Astrocyte (in vitro differentiated cells and primary cell): ENCODE results near the gene JAKMIP3. TPM values are rescaled to one million over a fixed set of nuclear protein-coding genes. Genes with fewer than 3 reads are reported as not detected.

Experiments used
- DNase-seq: peaks from one replicate; pipeline ENCODE4 v3.0.0-alpha.2; 2010; ENCODE audit warnings: low read depth
- FAIRE-seq: peaks from 2 replicates; lab custom pipeline; 2011; peaks lifted over from hg19 to GRCh38; lab: Jason Lieb, UNC
- H2AFZ ChIP-seq: 2 replicates; pipeline ENCODE4 v1.6.0; 2012; ENCODE audit warnings: low read depth, low read length, inconsistent platforms
- H3K27ac ChIP-seq: 2 replicates; pipeline ENCODE4 v1.5.1; 2011; ENCODE audit warnings: low read depth, low read length, inconsistent platforms
- H3K27me3 ChIP-seq: 2 replicates; pipeline ENCODE4 v1.6.0; 2011; ENCODE audit warnings: low read length, inconsistent platforms; ENCODE audit not compliant: insufficient read depth
- H3K36me3 ChIP-seq: 2 replicates; pipeline ENCODE4 v1.5.1; 2011; ENCODE audit warnings: low read length, inconsistent platforms; ENCODE audit not compliant: insufficient read depth
- H3K4me1 ChIP-seq: 2 replicates; pipeline ENCODE4 v1.5.1; 2011; ENCODE audit warnings: low read length, inconsistent platforms; ENCODE audit not compliant: insufficient read depth
- H3K4me2 ChIP-seq: 2 replicates; pipeline ENCODE4 v1.6.0; 2012; ENCODE audit warnings: low read length, inconsistent platforms
- H3K4me3 ChIP-seq: 2 replicates; pipeline ENCODE4 v1.5.1; 2011; ENCODE audit warnings: low read depth, mild to moderate bottlenecking, low read length, inconsistent platforms; ENCODE audit not compliant: insufficient read depth
- H3K79me2 ChIP-seq: 2 replicates; pipeline ENCODE4 v1.6.0; 2012; ENCODE audit warnings: mild to moderate bottlenecking, low read length, inconsistent platforms; ENCODE audit not compliant: insufficient read depth
- H3K9ac ChIP-seq: 2 replicates; pipeline ENCODE4 v1.6.0; 2012; ENCODE audit warnings: mild to moderate bottlenecking, low read length, inconsistent platforms
- H3K9me3 ChIP-seq: 2 replicates; pipeline ENCODE4 v1.5.1; 2012; ENCODE audit warnings: low read depth, mild to moderate bottlenecking, low read length, inconsistent platforms; ENCODE audit not compliant: insufficient read depth
- H4K20me1 ChIP-seq: 2 replicates; pipeline ENCODE4 v1.6.0; 2012; ENCODE audit warnings: low read length, inconsistent platforms; ENCODE audit not compliant: insufficient read depth
- H3K27ac Mint-ChIP-seq: one replicate; pipeline ENCODE4 v1.8.0; 2021; ENCODE audit warnings: mild to moderate bottlenecking, mixed read lengths; ENCODE audit not compliant: unreplicated experiment
- H3K27me3 Mint-ChIP-seq: one replicate; pipeline ENCODE4 v1.8.0; 2021; ENCODE audit warnings: low read depth, mixed read lengths; ENCODE audit not compliant: unreplicated experiment
- H3K36me3 Mint-ChIP-seq: one replicate; pipeline ENCODE4 v1.8.0; 2021; ENCODE audit warnings: low read depth, mixed read lengths; ENCODE audit not compliant: unreplicated experiment
- H3K4me1 Mint-ChIP-seq: one replicate; pipeline ENCODE4 v1.8.0; 2021; ENCODE audit warnings: low read depth, mixed read lengths; ENCODE audit not compliant: unreplicated experiment
- H3K4me3 Mint-ChIP-seq: one replicate; pipeline ENCODE4 v1.8.0; 2021; ENCODE audit warnings: mild to moderate bottlenecking, moderate library complexity, mixed read lengths; ENCODE audit not compliant: unreplicated experiment
- H3K9me3 Mint-ChIP-seq: one replicate; pipeline ENCODE4 v1.8.0; 2021; ENCODE audit warnings: mild to moderate bottlenecking, mixed read lengths; ENCODE audit not compliant: unreplicated experiment
- EZH2 ChIP-seq: IDR thresholded peaks from 2 replicates; pipeline ENCODE4 v1.6.1; 2012; ENCODE audit warnings: mild to moderate bottlenecking, low read length, inconsistent platforms; ENCODE audit not compliant: insufficient read depth
- total RNA-seq: library from RNA; stranded (reverse); gene quantifications from 2 replicates; pipeline ENCODE4 v1.2.1, GENCODE V29; 2021
- TF ChIP-seq, protein P1 (sequence below): IDR thresholded peaks from 2 replicates; pipeline ENCODE4 v1.5.1; 2011; ENCODE audit warnings: low read depth, mild to moderate bottlenecking, inconsistent platforms, low read length, moderate library complexity; ENCODE audit not compliant: insufficient read depth

Gene JAKMIP3
- total RNA-seq, 1 donor from 2014 or later: 0.54 TPM

DNA sequence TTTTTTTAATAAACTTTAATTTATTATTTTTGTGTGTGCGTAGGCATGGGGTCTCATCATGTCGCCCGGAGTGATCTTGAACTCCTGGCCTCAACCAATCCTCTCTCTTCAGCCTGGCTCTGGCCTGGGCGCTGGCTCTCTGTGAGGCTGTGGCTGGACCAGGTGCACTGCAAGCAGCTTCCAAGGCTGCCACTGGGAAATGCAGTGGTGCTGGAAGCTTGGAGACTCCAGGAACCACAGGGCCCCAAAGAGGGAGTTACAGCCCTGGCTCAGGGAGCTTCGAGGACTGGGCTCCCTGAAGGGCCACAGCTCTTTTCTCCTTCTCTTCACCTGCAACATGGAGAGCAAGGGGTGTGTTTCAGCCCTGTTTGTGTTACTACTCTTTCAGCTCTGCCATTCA lies 47.3 kb upstream of the JAKMIP3 start:
- Histone ChIP-seq H3K4me2 (no peak overlapping the region), H3K79me2 (no peaks in the 10 kb centered on the region), H3K27ac (no peak overlapping the region), H2AFZ (no peak overlapping the region), H4K20me1 (no peaks in the 10 kb centered on the region), H3K9ac (no peak overlapping the region), H3K4me3 (no peak overlapping the region), H3K9me3 (no peaks in the 10 kb centered on the region), H3K27me3 (peaks cover 6% of the 10 kb centered on the region), H3K36me3 (no peaks in the 10 kb centered on the region), H3K4me1 (no peaks in the 10 kb centered on the region)
- Mint-ChIP-seq H3K4me3 (no peak overlapping the region), H3K27ac (no peak overlapping the region), H3K36me3 (no peaks in the 10 kb centered on the region), H3K4me1 (no peaks in the 10 kb centered on the region), H3K9me3 (peaks cover 1% of the 10 kb centered on the region), H3K27me3 (peaks cover 27% of the 10 kb centered on the region)
- TF ChIP-seq, protein P1, sequence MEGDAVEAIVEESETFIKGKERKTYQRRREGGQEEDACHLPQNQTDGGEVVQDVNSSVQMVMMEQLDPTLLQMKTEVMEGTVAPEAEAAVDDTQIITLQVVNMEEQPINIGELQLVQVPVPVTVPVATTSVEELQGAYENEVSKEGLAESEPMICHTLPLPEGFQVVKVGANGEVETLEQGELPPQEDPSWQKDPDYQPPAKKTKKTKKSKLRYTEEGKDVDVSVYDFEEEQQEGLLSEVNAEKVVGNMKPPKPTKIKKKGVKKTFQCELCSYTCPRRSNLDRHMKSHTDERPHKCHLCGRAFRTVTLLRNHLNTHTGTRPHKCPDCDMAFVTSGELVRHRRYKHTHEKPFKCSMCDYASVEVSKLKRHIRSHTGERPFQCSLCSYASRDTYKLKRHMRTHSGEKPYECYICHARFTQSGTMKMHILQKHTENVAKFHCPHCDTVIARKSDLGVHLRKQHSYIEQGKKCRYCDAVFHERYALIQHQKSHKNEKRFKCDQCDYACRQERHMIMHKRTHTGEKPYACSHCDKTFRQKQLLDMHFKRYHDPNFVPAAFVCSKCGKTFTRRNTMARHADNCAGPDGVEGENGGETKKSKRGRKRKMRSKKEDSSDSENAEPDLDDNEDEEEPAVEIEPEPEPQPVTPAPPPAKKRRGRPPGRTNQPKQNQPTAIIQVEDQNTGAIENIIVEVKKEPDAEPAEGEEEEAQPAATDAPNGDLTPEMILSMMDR: no peak
- TF ChIP-seq EZH2: no peak
- DNase-seq (no peak), FAIRE-seq (no peak)

DNA sequence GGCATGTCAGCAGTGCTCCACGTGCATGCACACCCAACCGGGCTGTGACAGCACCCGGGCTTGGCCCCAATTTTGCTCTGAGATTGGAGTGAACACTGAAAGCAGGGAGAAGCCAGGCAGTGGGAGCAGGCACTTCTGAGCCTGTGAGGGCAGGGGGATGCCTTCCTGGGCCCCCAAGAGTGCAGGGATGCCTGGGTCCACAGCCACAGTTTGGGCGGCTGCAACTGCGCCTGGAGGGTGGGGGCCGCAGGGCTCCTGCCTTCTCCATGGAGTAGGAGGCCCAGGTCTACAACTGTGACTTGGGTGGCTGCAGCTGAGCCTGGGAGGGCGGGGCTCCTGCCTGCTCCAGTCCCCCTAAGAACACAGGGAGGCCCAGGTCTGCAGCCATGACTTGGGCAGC lies 46.4 kb upstream of the JAKMIP3 start:
- Mint-ChIP-seq H3K4me1 (no peaks in the 10 kb centered on the region), H3K27me3 (peaks cover 33% of the 10 kb centered on the region), H3K4me3 (no peak overlapping the region), H3K27ac (no peak overlapping the region), H3K9me3 (peaks cover 1% of the 10 kb centered on the region), H3K36me3 (no peaks in the 10 kb centered on the region)
- H3K4me2 ChIP-seq: no peak overlapping the region
- no peaks in the 10 kb centered on the region for H3K9me3 ChIP-seq
- H3K27me3 ChIP-seq: peaks cover 9% of the 10 kb centered on the region
- DNase-seq: no peak
- H3K9ac ChIP-seq: no peak overlapping the region
- H3K4me3 ChIP-seq: no peak overlapping the region
- H2AFZ ChIP-seq: no peak overlapping the region
- H3K27ac ChIP-seq: no peak overlapping the region
- FAIRE-seq: no peak
- no peaks in the 10 kb centered on the region for H3K79me2 ChIP-seq
- H3K4me1 ChIP-seq: no peaks in the 10 kb centered on the region
- no peaks in the 10 kb centered on the region for H4K20me1 ChIP-seq
- TF ChIP-seq, protein P1: no peak
- TF ChIP-seq EZH2: no peak
- no peaks in the 10 kb centered on the region for H3K36me3 ChIP-seq

DNA sequence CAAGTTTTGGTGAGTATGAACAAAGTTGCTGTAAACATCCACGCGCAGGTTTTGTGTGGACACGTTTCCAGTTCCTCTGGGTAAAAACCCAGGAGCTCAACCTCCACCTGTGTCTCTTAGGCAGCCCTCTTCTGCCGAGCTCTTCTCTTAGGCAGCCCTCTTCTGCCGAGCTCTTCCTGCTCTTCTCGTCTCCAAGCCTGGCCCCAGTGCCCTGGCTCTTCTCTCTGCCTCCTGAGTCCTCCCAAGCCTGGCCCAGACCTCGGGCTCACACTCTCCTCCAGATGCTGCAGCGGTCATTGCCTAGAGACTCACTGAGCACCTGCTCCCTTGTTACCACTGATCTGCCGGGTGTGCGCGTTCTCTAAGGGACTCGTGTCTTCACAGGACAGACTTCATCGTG lies 45.3 kb upstream of the JAKMIP3 start:
- Mint-ChIP-seq H3K4me1 (no peaks in the 10 kb centered on the region), H3K36me3 (no peaks in the 10 kb centered on the region), H3K27me3 (peaks cover 40% of the 10 kb centered on the region), H3K27ac (no peak overlapping the region), H3K4me3 (no peak overlapping the region), H3K9me3 (peaks cover 1% of the 10 kb centered on the region)
- no peaks in the 10 kb centered on the region for H3K79me2 ChIP-seq
- no peak overlapping the region for H3K9ac ChIP-seq
- no peaks in the 10 kb centered on the region for H3K36me3 ChIP-seq
- H3K4me2 ChIP-seq: no peak overlapping the region
- peaks cover 9% of the 10 kb centered on the region for H3K27me3 ChIP-seq
- H3K4me3 ChIP-seq: no peak overlapping the region
- no peak overlapping the region for H2AFZ ChIP-seq
- H3K27ac ChIP-seq: no peak overlapping the region
- TF ChIP-seq, protein P1: no peak
- TF ChIP-seq EZH2: no peak
- H4K20me1 ChIP-seq: no peaks in the 10 kb centered on the region
- no peaks in the 10 kb centered on the region for H3K4me1 ChIP-seq
- H3K9me3 ChIP-seq: no peaks in the 10 kb centered on the region
- FAIRE-seq: no peak
- DNase-seq: no peak
